GM12801 (cell line): ENCODE measurements around the gene PRR14.

Experiments used
- TF ChIP-seq, protein P1 (sequence below): IDR thresholded peaks from one replicate; pipeline ENCODE4 v1.5.1; 2011; ENCODE audit warnings: control low read depth; ENCODE audit not compliant: insufficient read length; ENCODE audit errors: extremely low read depth

The PRR14 gene

DNA sequence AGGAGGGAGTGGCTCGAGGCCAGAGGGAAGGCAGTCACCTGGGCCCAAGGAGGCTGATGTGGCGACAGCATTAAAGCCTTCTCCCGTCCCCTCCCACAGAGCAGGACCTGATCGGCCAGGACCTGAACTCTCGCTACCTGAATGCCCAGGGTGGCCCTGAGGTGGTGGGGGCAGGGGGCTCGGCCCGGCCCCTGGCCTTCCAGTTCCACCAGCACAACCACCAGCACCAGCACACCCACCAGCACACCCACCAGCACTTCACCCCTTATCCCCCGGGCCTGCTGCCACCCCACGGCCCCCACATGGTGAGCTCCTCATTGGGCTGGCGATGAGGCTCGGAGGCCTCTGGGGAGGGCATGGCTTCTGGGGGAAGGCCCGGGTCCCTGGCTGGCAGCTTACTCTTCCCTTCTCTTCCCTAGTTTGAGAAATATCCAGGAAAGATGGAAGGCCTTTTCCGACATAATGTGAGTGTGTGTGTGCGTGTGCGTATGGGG lies 13.9 kb downstream of the PRR14 start:
- TF ChIP-seq, protein P1, sequence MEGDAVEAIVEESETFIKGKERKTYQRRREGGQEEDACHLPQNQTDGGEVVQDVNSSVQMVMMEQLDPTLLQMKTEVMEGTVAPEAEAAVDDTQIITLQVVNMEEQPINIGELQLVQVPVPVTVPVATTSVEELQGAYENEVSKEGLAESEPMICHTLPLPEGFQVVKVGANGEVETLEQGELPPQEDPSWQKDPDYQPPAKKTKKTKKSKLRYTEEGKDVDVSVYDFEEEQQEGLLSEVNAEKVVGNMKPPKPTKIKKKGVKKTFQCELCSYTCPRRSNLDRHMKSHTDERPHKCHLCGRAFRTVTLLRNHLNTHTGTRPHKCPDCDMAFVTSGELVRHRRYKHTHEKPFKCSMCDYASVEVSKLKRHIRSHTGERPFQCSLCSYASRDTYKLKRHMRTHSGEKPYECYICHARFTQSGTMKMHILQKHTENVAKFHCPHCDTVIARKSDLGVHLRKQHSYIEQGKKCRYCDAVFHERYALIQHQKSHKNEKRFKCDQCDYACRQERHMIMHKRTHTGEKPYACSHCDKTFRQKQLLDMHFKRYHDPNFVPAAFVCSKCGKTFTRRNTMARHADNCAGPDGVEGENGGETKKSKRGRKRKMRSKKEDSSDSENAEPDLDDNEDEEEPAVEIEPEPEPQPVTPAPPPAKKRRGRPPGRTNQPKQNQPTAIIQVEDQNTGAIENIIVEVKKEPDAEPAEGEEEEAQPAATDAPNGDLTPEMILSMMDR, result no peak

DNA sequence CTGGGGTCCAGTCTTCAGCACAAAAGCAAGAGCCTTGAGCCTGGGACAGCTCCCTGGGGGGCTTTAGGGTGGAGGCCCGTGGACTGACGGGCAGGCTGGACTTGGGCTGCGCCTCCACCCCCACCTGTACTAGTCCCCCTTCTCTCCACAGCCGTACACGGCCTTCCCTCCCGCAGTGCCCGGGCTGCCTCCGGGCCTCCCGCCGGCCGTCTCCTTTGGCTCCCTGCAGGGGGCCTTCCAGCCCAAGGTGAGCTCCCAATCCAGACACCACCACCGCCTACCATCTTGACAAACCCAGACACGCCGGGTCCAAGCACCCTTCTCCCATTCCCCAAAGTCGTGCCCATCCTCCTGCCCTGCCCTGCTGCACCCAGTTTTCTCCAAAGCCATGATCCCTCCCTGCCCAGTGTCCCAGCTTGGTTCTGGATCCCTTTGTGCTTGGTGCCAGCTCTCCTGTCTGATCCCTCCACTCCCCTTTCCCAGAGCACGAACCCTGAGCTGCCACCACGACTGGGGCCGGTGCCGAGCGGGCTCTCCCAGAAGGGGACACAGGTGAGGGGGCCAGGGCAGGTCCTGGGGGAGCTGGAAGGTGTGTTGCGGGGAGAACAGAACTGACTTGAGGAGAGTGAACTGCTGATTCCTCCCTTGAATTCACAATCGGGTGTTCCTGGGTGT lies 14.5 kb downstream of the PRR14 start:
- TF ChIP-seq, protein P1, result no peak

DNA sequence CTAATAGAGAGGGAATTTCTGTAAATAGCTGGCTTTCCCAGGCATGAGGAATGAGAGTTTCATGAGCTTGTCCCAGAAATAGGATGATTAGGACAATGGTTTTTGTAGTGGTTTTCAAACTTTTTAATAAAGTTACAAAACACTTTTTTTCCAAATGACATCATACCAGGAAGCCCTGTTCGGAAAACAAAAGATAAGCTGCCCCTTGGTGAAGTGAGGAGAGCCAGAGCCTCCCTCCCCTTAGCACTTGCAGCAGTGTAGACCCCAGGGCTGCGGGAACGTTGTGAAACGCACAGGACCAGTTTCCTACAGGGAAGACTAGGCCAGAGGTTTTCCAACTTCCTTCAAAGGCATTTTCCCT lies 15.1 kb downstream of the PRR14 start:
- TF ChIP-seq, protein P1, result no peak

DNA sequence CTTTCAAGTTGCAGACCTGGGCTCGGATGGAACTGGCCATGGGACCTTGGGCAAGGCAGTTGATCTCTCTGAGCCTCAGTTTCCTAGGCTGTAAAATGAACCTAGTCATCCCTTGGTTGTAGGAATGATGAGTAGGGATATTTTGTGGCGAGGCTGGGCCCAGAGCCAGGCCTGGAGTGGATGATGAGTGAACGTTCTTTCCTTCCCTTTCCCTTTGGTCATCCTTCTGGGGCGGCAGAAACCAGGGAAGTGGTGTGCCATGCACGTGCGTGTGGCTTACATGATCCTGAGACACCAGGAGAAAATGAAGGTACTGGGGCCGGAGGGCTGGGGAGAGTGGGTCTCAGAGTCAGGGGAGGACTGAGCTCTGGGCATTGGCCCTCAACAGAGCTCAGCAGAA lies 15.9 kb downstream of the PRR14 start:
- TF ChIP-seq, protein P1, result no peak

DNA sequence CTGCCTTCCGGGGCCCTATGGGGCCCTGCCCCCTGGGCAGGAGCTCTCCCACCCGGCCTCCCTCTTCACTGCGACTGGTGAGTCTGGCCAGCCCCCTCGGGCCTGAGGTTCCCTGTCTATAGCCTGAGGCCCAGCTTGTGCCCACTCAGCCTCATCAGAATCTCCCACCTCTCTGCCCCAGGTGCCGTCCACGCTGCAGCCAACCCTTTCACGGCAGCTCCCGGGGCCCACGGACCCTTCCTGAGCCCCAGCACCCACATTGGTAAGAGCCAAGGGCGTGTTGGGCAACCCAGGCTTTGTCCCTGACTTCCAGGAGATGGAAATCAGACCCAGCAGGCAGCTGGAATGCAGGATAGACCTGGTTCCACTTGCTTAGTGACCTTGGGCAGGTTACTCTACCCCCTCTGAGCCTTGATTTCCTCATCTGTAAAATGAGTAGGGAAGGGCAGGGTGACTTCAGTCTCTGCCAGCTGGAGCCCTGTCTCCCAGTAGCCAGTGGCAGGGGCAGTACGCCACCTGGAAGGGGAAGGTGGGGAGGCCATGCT lies 16.7 kb downstream of the PRR14 start:
- TF ChIP-seq, protein P1, result no peak

DNA sequence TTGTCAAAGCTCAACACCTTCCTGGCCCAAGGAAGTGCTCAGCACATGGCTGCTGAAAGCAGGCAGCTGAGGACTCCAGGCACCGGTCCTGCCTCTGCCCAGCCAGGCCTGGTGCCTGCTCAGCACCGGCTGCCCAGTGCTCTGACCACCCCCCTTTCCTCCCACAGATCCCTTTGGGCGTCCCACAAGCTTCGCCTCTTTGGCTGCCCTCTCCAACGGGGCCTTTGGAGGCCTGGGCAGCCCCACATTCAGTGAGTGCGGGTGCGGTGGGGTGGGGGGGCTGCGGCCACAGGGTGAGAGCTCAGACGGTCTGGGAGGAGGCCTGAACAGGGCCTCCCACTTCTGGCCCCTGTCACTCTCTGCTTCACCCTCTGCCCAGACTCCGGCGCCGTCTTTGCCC lies 17.6 kb downstream of the PRR14 start:
- TF ChIP-seq, protein P1, result no peak

DNA sequence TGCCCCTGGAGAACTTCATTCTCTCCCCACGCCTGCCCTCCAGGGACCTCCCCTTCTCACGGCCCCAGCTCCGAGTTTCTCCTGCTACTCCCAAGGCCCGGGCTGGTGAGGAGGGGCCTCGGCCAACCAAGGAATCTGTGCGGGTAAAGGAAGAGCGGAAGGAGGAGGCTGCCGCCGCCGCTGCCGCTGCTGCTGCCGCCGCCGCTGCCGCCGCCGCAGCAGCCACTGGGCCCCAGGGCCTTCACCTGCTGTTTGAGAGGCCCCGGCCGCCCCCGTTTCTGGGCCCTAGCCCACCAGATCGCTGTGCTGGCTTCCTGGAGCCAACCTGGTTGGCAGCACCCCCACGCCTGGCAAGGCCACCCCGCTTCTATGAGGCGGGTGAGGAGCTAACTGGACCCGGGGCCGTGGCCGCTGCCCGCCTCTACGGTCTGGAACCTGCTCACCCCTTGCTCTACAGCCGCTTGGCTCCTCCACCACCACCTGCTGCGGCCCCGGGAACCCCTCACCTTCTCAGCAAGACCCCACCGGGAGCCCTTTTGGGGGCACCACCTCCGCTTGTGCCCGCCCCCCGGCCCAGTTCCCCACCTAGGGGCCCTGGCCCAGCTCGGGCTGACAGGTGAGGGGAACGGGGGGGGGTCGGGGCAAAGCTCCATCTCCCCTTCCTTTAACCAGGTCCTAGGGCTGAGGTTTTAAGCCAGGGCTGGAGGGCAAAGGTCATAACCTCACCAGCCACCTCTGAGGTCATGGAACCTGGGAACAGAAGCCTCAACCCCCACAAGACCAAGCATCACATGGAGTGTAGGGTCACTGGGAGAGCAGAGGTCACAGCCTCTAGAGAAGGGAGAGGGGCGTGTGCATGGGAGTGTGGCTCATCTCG lies 18.5 kb downstream of the PRR14 start:
- TF ChIP-seq, protein P1, result no peak
